HepG2 (cell line): ENCODE measurements around the gene NMBR. TPM values are rescaled to one million over a fixed set of nuclear protein-coding genes. Genes with fewer than 3 reads are reported as not detected.

Source experiments
- ARHGAP35 ChIP-seq: sonication (generic); formaldehyde crosslinking; IDR thresholded peaks from 2 replicates; pipeline ENCODE4 v1.9.0; 2022; ENCODE audit warnings: mild to moderate bottlenecking, inconsistent platforms, moderate library complexity, missing genetic modification reagents, borderline replicate concordance
- ARID3A ChIP-seq: IDR thresholded peaks from 2 replicates; pipeline ENCODE4 v1.6.1; 2012; ENCODE audit warnings: low read depth, low read length, improper control_type of control experiment
- CBX2 ChIP-seq, 2 experiments: fragments of 200-600 bp in 1 of 2; sonication (generic); formaldehyde crosslinking in 1 of 2; IDR thresholded peaks; 2 replicates each; pipeline versions ENCODE4 v1.7.0 to v1.8.1; 2018 to 2022; ENCODE audit warnings: low read depth in 2 of 2, low read length in 1 of 2, mild to moderate bottlenecking in 1 of 2, missing genetic modification reagents in 1 of 2
- EEA1 ChIP-seq: sonication (generic); formaldehyde crosslinking; IDR thresholded peaks from 2 replicates; pipeline ENCODE4 v1.5.1; 2020; ENCODE audit warnings: mild to moderate bottlenecking, missing genetic modification reagents, borderline replicate concordance
- ETV6 ChIP-seq: sonication (generic); formaldehyde crosslinking; conservative IDR thresholded peaks from 2 replicates; pipeline ENCODE4 v1.4.0; 2020; ENCODE audit warnings: missing genetic modification reagents
- MYC ChIP-seq: sonication (generic); formaldehyde crosslinking; IDR thresholded peaks from 2 replicates; pipeline ENCODE4 v1.9.0; 2021; ENCODE audit warnings: missing genetic modification reagents, borderline replicate concordance
- RFXANK ChIP-seq: IDR thresholded peaks from 2 replicates; pipeline ENCODE4 v1.6.1; 2016
- SNRNP70 ChIP-seq: fragments of 200-400 bp; formaldehyde crosslinking; IDR thresholded peaks from 2 replicates; pipeline ENCODE4 v1.6.1; 2017; ENCODE audit warnings: mild to moderate bottlenecking, low read depth, low read length, moderate library complexity
- SYNCRIP ChIP-seq: fragments of 200-400 bp; formaldehyde crosslinking; IDR thresholded peaks from 2 replicates; pipeline ENCODE4 v1.6.1; 2018; ENCODE audit warnings: mild to moderate bottlenecking, low read depth, low read length; ENCODE audit not compliant: insufficient read depth
- TBX2 ChIP-seq: sonication (generic); formaldehyde crosslinking; IDR thresholded peaks from 2 replicates; pipeline ENCODE4 v1.5.0; 2020; ENCODE audit warnings: missing genetic modification reagents, mild to moderate bottlenecking, borderline replicate concordance
- ZBTB26 ChIP-seq: IDR thresholded peaks from 2 replicates; pipeline ENCODE4 v1.6.1; 2016; ENCODE audit warnings: missing compliant biosample characterization, missing genetic modification reagents, borderline replicate concordance
- ZNF264 ChIP-seq: sonication (generic); formaldehyde crosslinking; IDR thresholded peaks from 2 replicates; pipeline ENCODE4 v1.4.0; 2020; ENCODE audit warnings: missing genetic modification reagents
- ZNF33A ChIP-seq: sonication (generic); formaldehyde crosslinking; IDR thresholded peaks from 2 replicates; pipeline ENCODE4 v1.5.1; 2020; ENCODE audit warnings: missing genetic modification reagents, mild to moderate bottlenecking, moderate library complexity, borderline replicate concordance
- polyA plus RNA-seq, 8 experiments: library from polyadenylated mRNA; depleted of rRNA in 3 of 8; stranded (reverse) in 7 of 8; unstranded in 1 of 8; fragments of >200 nt; fragmentation: Illumina TruSeq in 4 of 8; extraction: Trizol in 4 of 8; gene quantifications; 2 replicates each; pipeline versions ENCODE4 v1.2.1 to v1.2.3, GENCODE V29; 2011 to 2016; ENCODE audit warnings: low read depth in 4 of 8, missing spikeins in 1 of 8, mixed read lengths in 1 of 8; ENCODE audit not compliant: insufficient read depth in 1 of 8
- total RNA-seq, 5 experiments: library from RNA; depleted of rRNA; stranded (reverse); fragments of >200 nt; fragmentation: Illumina TruSeq; extraction: Trizol; gene quantifications; 2 replicates each; pipeline ENCODE4 v1.2.3, GENCODE V29; 2016; ENCODE audit warnings: low read depth in 1 of 5
- TF ChIP-seq, protein P1 (sequence below): IDR thresholded peaks from 2 replicates; pipeline ENCODE4 v1.6.1; 2016; ENCODE audit warnings: low read depth, missing genetic modification reagents, missing compliant biosample characterization
- TF ChIP-seq, protein P2 (sequence below): sonication (generic); formaldehyde crosslinking; IDR thresholded peaks from 2 replicates; pipeline ENCODE4 v1.4.0; 2020; ENCODE audit warnings: missing genetic modification reagents, borderline replicate concordance

NMBR gene
- total and polyA plus RNA-seq, 2 of the 13 experiments (the other 11 are each of a cell fraction or from before 2014, with no cell fraction given) = not detected

DNA sequence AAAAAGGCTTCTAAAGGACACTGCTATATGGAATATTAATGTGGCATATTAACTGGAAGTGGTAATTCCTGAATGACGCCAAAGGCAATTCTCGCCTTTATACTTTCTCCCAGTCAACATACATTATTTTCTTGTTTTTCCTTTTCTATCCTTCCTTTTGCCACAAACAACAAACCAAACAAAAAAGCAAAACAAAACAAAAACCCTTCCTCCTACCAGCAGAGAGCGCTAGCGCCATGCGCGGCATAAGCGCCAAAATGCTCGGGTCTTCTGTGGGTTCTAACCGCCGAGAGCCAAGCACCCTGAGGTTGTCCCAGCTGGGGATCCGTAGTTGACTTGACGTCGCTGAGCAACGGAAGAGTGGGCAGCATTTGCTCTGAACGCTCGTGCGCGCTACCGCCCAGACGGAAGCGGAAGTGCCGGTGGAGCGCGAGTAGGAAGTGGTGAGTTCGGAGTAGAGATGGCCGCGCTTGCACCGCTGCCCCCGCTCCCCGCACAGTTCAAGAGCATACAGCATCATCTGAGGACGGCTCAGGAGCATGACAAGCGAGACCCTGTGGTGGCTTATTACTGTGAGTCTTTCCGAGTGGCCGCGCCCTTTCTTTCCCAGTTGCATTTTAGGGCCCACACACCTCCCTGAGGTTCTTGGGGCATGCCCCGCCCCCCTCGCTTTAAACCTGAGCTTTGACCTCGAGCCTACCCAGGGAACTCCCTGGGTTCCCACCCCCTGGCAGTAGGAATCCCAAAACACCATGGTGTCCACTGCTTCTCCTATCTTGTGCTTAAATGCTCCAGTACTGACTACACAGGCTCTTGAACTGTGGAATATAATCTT, at the start of gene NMBR, which contains the start of gene VTA1 (continued):
- no peak; the same call in 1 of the 2 replicates for TF ChIP-seq EEA1 (CRISPR knock-in tag)
- TF ChIP-seq ZNF264 (CRISPR knock-in tag) = peak; percentile 84
- 0 out of 2 replicates have a peak, but pooled peaks have one; percentile 56 for TF ChIP-seq ARID3A
- no peak for TF ChIP-seq SNRNP70
- TF ChIP-seq SYNCRIP = no peak
- peak; percentile 98 for TF ChIP-seq ETV6 (CRISPR knock-in tag)
- TF ChIP-seq, protein P1, sequence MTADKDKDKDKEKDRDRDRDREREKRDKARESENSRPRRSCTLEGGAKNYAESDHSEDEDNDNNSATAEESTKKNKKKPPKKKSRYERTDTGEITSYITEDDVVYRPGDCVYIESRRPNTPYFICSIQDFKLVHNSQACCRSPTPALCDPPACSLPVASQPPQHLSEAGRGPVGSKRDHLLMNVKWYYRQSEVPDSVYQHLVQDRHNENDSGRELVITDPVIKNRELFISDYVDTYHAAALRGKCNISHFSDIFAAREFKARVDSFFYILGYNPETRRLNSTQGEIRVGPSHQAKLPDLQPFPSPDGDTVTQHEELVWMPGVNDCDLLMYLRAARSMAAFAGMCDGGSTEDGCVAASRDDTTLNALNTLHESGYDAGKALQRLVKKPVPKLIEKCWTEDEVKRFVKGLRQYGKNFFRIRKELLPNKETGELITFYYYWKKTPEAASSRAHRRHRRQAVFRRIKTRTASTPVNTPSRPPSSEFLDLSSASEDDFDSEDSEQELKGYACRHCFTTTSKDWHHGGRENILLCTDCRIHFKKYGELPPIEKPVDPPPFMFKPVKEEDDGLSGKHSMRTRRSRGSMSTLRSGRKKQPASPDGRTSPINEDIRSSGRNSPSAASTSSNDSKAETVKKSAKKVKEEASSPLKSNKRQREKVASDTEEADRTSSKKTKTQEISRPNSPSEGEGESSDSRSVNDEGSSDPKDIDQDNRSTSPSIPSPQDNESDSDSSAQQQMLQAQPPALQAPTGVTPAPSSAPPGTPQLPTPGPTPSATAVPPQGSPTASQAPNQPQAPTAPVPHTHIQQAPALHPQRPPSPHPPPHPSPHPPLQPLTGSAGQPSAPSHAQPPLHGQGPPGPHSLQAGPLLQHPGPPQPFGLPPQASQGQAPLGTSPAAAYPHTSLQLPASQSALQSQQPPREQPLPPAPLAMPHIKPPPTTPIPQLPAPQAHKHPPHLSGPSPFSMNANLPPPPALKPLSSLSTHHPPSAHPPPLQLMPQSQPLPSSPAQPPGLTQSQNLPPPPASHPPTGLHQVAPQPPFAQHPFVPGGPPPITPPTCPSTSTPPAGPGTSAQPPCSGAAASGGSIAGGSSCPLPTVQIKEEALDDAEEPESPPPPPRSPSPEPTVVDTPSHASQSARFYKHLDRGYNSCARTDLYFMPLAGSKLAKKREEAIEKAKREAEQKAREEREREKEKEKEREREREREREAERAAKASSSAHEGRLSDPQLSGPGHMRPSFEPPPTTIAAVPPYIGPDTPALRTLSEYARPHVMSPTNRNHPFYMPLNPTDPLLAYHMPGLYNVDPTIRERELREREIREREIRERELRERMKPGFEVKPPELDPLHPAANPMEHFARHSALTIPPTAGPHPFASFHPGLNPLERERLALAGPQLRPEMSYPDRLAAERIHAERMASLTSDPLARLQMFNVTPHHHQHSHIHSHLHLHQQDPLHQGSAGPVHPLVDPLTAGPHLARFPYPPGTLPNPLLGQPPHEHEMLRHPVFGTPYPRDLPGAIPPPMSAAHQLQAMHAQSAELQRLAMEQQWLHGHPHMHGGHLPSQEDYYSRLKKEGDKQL (CRISPR knock-in tag) = no peak
- TF ChIP-seq ZBTB26 = peak; percentile 90
- TF ChIP-seq TBX2 (CRISPR knock-in tag) = peak; percentile 92
- TF ChIP-seq ZNF33A (CRISPR knock-in tag) = peak; percentile 81; the same call in 1 of the 2 replicates
- no peak; the same call in 1 of the 2 replicates for TF ChIP-seq CBX2 (IDR thresholded peaks at IDR 0.05; ENCODE audit: low read depth, low read length)
- peak; percentile 87 for TF ChIP-seq CBX2 (CRISPR knock-in tag; IDR thresholded peaks at IDR 0.05; ENCODE audit: low read depth)
- TF ChIP-seq RFXANK (CRISPR knock-in tag) = peak; percentile 83; the same call in 1 of the 2 replicates
- TF ChIP-seq, protein P2, sequence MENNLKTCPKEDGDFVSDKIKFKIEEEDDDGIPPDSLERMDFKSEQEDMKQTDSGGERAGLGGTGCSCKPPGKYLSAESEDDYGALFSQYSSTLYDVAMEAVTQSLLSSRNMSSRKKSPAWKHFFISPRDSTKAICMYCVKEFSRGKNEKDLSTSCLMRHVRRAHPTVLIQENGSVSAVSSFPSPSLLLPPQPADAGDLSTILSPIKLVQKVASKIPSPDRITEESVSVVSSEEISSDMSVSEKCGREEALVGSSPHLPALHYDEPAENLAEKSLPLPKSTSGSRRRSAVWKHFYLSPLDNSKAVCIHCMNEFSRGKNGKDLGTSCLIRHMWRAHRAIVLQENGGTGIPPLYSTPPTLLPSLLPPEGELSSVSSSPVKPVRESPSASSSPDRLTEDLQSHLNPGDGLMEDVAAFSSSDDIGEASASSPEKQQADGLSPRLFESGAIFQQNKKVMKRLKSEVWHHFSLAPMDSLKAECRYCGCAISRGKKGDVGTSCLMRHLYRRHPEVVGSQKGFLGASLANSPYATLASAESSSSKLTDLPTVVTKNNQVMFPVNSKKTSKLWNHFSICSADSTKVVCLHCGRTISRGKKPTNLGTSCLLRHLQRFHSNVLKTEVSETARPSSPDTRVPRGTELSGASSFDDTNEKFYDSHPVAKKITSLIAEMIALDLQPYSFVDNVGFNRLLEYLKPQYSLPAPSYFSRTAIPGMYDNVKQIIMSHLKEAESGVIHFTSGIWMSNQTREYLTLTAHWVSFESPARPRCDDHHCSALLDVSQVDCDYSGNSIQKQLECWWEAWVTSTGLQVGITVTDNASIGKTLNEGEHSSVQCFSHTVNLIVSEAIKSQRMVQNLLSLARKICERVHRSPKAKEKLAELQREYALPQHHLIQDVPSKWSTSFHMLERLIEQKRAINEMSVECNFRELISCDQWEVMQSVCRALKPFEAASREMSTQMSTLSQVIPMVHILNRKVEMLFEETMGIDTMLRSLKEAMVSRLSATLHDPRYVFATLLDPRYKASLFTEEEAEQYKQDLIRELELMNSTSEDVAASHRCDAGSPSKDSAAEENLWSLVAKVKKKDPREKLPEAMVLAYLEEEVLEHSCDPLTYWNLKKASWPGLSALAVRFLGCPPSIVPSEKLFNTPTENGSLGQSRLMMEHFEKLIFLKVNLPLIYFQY (CRISPR knock-in tag) = peak; percentile 92
- TF ChIP-seq ARHGAP35 = peak; percentile 90
- TF ChIP-seq MYC = peak; percentile 95
